ENCODE data around the gene NCOA7. TPM values are rescaled to one million over a fixed set of nuclear protein-coding genes. Genes with fewer than 3 reads are reported as not detected.

NCOA7 gene
- total and polyA plus RNA-seq, 9 donors = 10.9 to 54.1 (median 30.7) TPM

GRCh38 chr6:125787791-125788190, 3.0 kb upstream of the NCOA7 start:
- H3K9me3 ChIP-seq = no peaks in the 10 kb centered on the region
- no peak overlapping the region for H3K27ac ChIP-seq
- H3K4me1 ChIP-seq (ENCODE audit: insufficient read depth) = peaks cover 6% of the 10 kb centered on the region
- H3K4me3 ChIP-seq = no peak overlapping the region
- WGBS, 3 donors = 3 to 5% (median 5%) methylated on average over 2 of the region's 2 CpGs
- H3K27me3 ChIP-seq = no peaks in the 10 kb centered on the region
- peak in 3 of 5 donors; percentile 20 to 46 (median 42) for DNase-seq
- TF ChIP-seq CTCF (IDR thresholded peaks at IDR 0.05) (peak in 2 of 3 donors; percentile 11 to 41), POLR2A (IDR thresholded peaks at IDR 0.05) (no peak)
- no peaks in the 10 kb centered on the region for H3K36me3 ChIP-seq
- intact Hi-C loops (cut with DNase I) = no loop called here

GRCh38 chr6:125789167-125789566, 1.6 kb upstream of the NCOA7 start:
- TF ChIP-seq CTCF (IDR thresholded peaks at IDR 0.05) = no peak
- no peak for TF ChIP-seq POLR2A (IDR thresholded peaks at IDR 0.05)
- TF ChIP-seq EP300 (IDR thresholded peaks at IDR 0.05) = no peak
- Histone ChIP-seq H3K9me3 (no peaks in the 10 kb centered on the region), H3K36me3 (no peaks in the 10 kb centered on the region), H3K27ac (peak overlapping the region in 1 of 2 donors; percentile 99), H3K27me3 (no peaks in the 10 kb centered on the region), H3K4me1 (ENCODE audit: insufficient read depth) (peaks cover 6% of the 10 kb centered on the region), H3K4me3 (no peak overlapping the region)
- 83 to 90% (median 86%) methylated on average over 1 of the region's 1 CpG for WGBS, 3 donors
- intact Hi-C loops (cut with DNase I) = no loop called here
- no peak for DNase-seq

DNA sequence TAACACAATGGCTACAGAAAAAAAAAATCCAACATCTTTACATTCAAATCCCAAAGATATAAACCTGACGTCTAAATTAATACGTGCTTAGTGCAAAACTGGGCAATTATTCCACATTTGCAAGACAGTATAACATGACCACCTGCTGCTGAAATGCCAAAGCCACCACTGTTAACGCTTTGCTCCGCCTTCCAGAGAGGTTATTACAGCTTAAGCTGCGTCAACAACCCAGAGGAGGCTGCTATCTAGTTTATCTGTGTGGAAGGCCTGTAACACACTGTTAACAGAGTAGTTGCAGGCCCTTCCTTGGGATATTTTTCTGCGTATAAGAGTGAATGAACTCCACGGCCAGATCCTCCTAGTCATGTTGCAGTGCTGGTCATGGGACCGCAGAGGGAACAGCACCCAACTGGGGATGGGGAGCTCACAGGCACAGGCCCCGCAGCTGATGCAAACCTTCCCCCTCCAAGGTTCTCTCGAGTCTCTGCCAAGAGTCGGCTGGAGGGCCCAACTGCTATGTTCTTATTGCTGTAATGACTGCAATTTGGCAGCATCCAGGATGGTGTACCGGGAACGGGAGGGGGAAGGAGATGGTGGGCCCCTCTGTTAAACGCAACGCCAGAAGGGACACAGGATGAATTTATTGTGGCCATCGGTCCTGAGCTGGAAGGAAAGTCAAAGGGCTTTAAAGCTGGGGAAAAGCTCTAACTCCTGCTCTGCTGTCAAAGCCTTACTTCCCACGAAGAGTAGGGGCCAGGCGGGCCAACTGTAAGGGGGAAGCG, 993 bp upstream of the NCOA7 start:
- WGBS, 3 donors = 17 to 22% (median 20%) methylated on average over 19 of the region's 19 CpGs
- Histone ChIP-seq H3K27ac (peak overlapping the region; percentile 99), H3K27me3 (no peaks in the 10 kb centered on the region), H3K4me1 (ENCODE audit: insufficient read depth) (peaks cover 6% of the 10 kb centered on the region), H3K36me3 (no peaks in the 10 kb centered on the region), H3K4me3 (peak overlapping the region; percentile 75), H3K9me3 (no peaks in the 10 kb centered on the region)
- intact Hi-C loops (cut with DNase I) = loop anchor here (2.0 to 5.0 kb wide), 2 partner anchors 167 to 168 kb away; partner anchors contain the start of gene HINT3 (in 4 of the 4)
- TF ChIP-seq POLR2A (IDR thresholded peaks at IDR 0.05) = no peak
- TF ChIP-seq CTCF (IDR thresholded peaks at IDR 0.05) = no peak
- no peak for TF ChIP-seq EP300 (IDR thresholded peaks at IDR 0.05)
- DNase-seq = peak; percentile 59 to 69 (median 68)

GRCh38 chr6:125791151-125791819, 525 bp downstream of the NCOA7 start:
- peaks cover 6% of the 10 kb centered on the region for H3K4me1 ChIP-seq (ENCODE audit: insufficient read depth)
- H3K36me3 ChIP-seq = no peaks in the 10 kb centered on the region
- no peaks in the 10 kb centered on the region for H3K9me3 ChIP-seq
- H3K4me3 ChIP-seq = peak overlapping the region; percentile 75
- no peaks in the 10 kb centered on the region for H3K27me3 ChIP-seq
- WGBS, 3 donors = 0% methylated on average over 28 of the region's 28 CpGs
- peak in 3 of 5 donors; percentile 18 to 47 (median 46) for DNase-seq
- H3K27ac ChIP-seq = peak overlapping the region; percentile 99
- intact Hi-C loops (cut with DNase I) = loop anchor here (2.0 to 5.0 kb wide), 2 partner anchors 166 kb away; partner anchors contain the start of gene HINT3 (in 4 of the 4)
- TF ChIP-seq CTCF (IDR thresholded peaks at IDR 0.05) = peak in 2 of 3 donors; percentile 39 to 50
- no peak for TF ChIP-seq EP300 (IDR thresholded peaks at IDR 0.05)
- no peak for TF ChIP-seq POLR2A (IDR thresholded peaks at IDR 0.05)
